ENCODE data around the gene SETD7.

Gene SETD7

GRCh38 chr4:139556724-139557555 is 921 bp upstream of the SETD7 start:
- Histone ChIP-seq H3K4me1 (ENCODE audit: control insufficient read depth, low read depth, low read length) (peaks cover 24% of the 10 kb centered on the region), H3K4me3 (ENCODE audit: low read length) (peak overlapping the region; percentile 79), H3K27me3 (ENCODE audit: control insufficient read depth, insufficient read depth, low read length) (peaks cover 80% of the 10 kb centered on the region), H3K27ac (ENCODE audit: low read length) (no peak overlapping the region), H3K36me3 (ENCODE audit: control insufficient read depth, low read depth, low read length) (no peaks in the 10 kb centered on the region), H3K9ac (ENCODE audit: low read length) (peak overlapping the region; percentile 59), H3K9me3 (ENCODE audit: control insufficient read depth, low read depth, low read length) (no peaks in the 10 kb centered on the region)

DNA sequence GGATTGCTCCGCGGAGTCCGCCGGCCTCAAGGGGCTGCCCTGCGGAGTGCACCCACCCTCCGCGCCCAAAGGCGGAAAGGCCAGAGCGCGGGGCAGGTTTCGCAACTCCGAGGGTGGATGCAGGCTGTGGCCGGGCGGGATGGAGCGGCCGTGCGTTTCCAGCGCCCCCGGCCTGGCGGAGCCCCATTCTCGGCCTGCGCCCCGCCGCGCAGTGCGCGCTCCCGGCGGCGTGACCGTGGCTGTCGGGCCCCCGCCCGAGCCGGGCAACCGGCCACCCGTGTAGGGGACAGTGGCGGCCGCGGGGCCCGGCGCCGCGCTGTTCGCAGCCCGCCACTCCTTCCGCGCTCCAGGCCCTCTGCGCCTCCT is 331 bp downstream of the SETD7 start:
- H3K27me3 ChIP-seq (ENCODE audit: control insufficient read depth, insufficient read depth, low read length), result peaks cover 79% of the 10 kb centered on the region
- H3K9me3 ChIP-seq (ENCODE audit: control insufficient read depth, low read depth, low read length), result no peaks in the 10 kb centered on the region
- H3K9ac ChIP-seq (ENCODE audit: low read length), result peak overlapping the region; percentile 59
- H3K4me3 ChIP-seq (ENCODE audit: low read length), result peak overlapping the region; percentile 79
- no peaks in the 10 kb centered on the region for H3K36me3 ChIP-seq (ENCODE audit: control insufficient read depth, low read depth, low read length)
- no peak overlapping the region for H3K27ac ChIP-seq (ENCODE audit: low read length)
- H3K4me1 ChIP-seq (ENCODE audit: control insufficient read depth, low read depth, low read length), result peaks cover 32% of the 10 kb centered on the region

DNA sequence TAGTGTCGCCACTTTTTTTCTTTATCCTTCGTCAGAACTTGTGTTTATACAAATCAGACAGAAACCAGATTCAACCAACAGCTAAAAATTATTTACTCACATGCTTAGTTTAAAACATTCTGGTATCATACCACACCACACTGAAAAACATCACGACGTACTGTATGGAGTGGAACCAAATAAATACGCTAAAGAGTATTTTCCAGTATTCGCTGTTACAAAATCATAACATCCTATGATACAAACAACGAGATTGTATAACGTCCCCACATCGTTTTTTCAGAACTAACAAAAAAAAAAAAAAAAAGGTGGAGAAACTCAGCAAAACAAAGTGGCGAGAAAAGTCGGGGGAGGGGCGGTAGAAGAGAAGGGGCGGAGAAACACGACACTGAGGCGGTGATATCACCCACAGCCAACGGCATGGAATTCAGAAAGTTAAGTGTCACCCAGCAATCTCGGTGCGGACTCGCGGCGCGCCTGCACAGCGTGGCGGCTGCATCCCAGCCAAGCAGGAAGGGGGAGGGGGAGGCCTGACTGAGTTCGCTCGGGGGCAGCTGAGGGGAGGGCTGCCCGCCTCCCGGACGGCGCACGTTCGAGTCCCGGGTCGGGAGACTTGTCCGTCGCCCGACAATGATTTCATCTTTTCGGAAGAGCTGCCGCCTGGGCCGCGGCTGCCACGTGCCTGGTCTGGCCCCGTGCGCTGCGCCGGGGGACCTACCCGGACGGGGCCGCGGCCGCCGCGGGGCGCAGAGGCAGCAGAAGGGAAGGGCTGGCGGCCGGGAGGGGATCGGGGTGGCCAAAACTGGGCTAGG is 920 bp downstream of the SETD7 start:
- Histone ChIP-seq H3K4me1 (ENCODE audit: control insufficient read depth, low read depth, low read length) (peaks cover 34% of the 10 kb centered on the region), H3K27me3 (ENCODE audit: control insufficient read depth, insufficient read depth, low read length) (peaks cover 74% of the 10 kb centered on the region), H3K27ac (ENCODE audit: low read length) (no peak overlapping the region), H3K9me3 (ENCODE audit: control insufficient read depth, low read depth, low read length) (no peaks in the 10 kb centered on the region), H3K9ac (ENCODE audit: low read length) (peak overlapping the region; percentile 59), H3K36me3 (ENCODE audit: control insufficient read depth, low read depth, low read length) (no peaks in the 10 kb centered on the region), H3K4me3 (ENCODE audit: low read length) (peak overlapping the region; percentile 79)

DNA sequence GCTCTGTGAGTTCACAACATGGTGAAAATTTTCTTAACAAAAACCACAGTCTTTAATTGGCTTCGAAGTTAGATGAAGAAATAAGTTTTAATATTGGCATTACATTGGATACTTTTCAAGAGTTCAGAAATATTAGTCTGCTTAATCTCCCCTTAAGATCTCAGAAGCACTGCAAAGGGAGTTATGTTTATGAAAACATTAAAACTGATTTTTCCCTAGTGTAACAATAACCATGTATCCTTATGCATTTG is 1.5 kb downstream of the SETD7 start:
- peak overlapping the region; percentile 79 for H3K4me3 ChIP-seq (ENCODE audit: low read length)

GRCh38 chr4:139553751-139554641 is 2.0 kb downstream of the SETD7 start:
- Histone ChIP-seq H3K4me1 (ENCODE audit: control insufficient read depth, low read depth, low read length) (peaks cover 36% of the 10 kb centered on the region), H3K27ac (ENCODE audit: low read length) (no peak overlapping the region), H3K9ac (ENCODE audit: low read length) (peak overlapping the region; percentile 59), H3K27me3 (ENCODE audit: control insufficient read depth, insufficient read depth, low read length) (peaks cover 62% of the 10 kb centered on the region), H3K4me3 (ENCODE audit: low read length) (peak overlapping the region; percentile 79), H3K36me3 (ENCODE audit: control insufficient read depth, low read depth, low read length) (no peaks in the 10 kb centered on the region), H3K9me3 (ENCODE audit: control insufficient read depth, low read depth, low read length) (no peaks in the 10 kb centered on the region)

More for the DNA sequence above, 1.5 kb downstream of the SETD7 start:
- H3K36me3 ChIP-seq (ENCODE audit: control insufficient read depth, low read depth, low read length), result no peaks in the 10 kb centered on the region
- no peak overlapping the region for H3K27ac ChIP-seq (ENCODE audit: low read length)
- peak overlapping the region; percentile 59 for H3K9ac ChIP-seq (ENCODE audit: low read length)
- no peaks in the 10 kb centered on the region for H3K9me3 ChIP-seq (ENCODE audit: control insufficient read depth, low read depth, low read length)
- H3K4me1 ChIP-seq (ENCODE audit: control insufficient read depth, low read depth, low read length), result peaks cover 36% of the 10 kb centered on the region
- peaks cover 68% of the 10 kb centered on the region for H3K27me3 ChIP-seq (ENCODE audit: control insufficient read depth, insufficient read depth, low read length)

GRCh38 chr4:139552517-139553307 is 3.3 kb downstream of the SETD7 start:
- Histone ChIP-seq H3K4me3 (ENCODE audit: low read length) (no peak overlapping the region), H3K9ac (ENCODE audit: low read length) (no peak overlapping the region)

GRCh38 chr4:139550724-139551429 is 5.1 kb downstream of the SETD7 start:
- Histone ChIP-seq H3K27me3 (ENCODE audit: control insufficient read depth, insufficient read depth, low read length) (peaks cover 31% of the 10 kb centered on the region), H3K9me3 (ENCODE audit: control insufficient read depth, low read depth, low read length) (no peaks in the 10 kb centered on the region), H3K9ac (ENCODE audit: low read length) (no peak overlapping the region), H3K36me3 (ENCODE audit: control insufficient read depth, low read depth, low read length) (no peaks in the 10 kb centered on the region), H3K4me1 (ENCODE audit: control insufficient read depth, low read depth, low read length) (peaks cover 29% of the 10 kb centered on the region), H3K4me3 (ENCODE audit: low read length) (no peak overlapping the region), H3K27ac (ENCODE audit: low read length) (no peak overlapping the region)

More at GRCh38 chr4:139552517-139553307, 3.3 kb downstream of the SETD7 start:
- Histone ChIP-seq H3K4me1 (ENCODE audit: control insufficient read depth, low read depth, low read length) (peaks cover 35% of the 10 kb centered on the region), H3K36me3 (ENCODE audit: control insufficient read depth, low read depth, low read length) (no peaks in the 10 kb centered on the region), H3K27me3 (ENCODE audit: control insufficient read depth, insufficient read depth, low read length) (peaks cover 50% of the 10 kb centered on the region), H3K9me3 (ENCODE audit: control insufficient read depth, low read depth, low read length) (no peaks in the 10 kb centered on the region), H3K27ac (ENCODE audit: low read length) (no peak overlapping the region)

GRCh38 chr4:139547979-139548378 is 8.0 kb downstream of the SETD7 start:
- H3K9me3 ChIP-seq (ENCODE audit: control insufficient read depth, low read depth, low read length), result no peaks in the 10 kb centered on the region
- peaks cover 4% of the 10 kb centered on the region for H3K27me3 ChIP-seq (ENCODE audit: control insufficient read depth, insufficient read depth, low read length)
- H3K4me1 ChIP-seq (ENCODE audit: control insufficient read depth, low read depth, low read length), result peaks cover 20% of the 10 kb centered on the region
- H3K27ac ChIP-seq (ENCODE audit: low read length), result no peak overlapping the region
- H3K36me3 ChIP-seq (ENCODE audit: control insufficient read depth, low read depth, low read length), result no peaks in the 10 kb centered on the region
- H3K4me3 ChIP-seq (ENCODE audit: low read length), result no peak overlapping the region
- H3K9ac ChIP-seq (ENCODE audit: low read length), result no peak overlapping the region

GRCh38 chr4:139540632-139541031 is 15.4 kb downstream of the SETD7 start:
- Histone ChIP-seq H3K9ac (ENCODE audit: low read length) (no peak overlapping the region), H3K27ac (ENCODE audit: low read length) (no peak overlapping the region), H3K27me3 (ENCODE audit: control insufficient read depth, insufficient read depth, low read length) (no peaks in the 10 kb centered on the region), H3K4me3 (ENCODE audit: low read length) (no peak overlapping the region), H3K36me3 (ENCODE audit: control insufficient read depth, low read depth, low read length) (no peaks in the 10 kb centered on the region), H3K9me3 (ENCODE audit: control insufficient read depth, low read depth, low read length) (no peaks in the 10 kb centered on the region), H3K4me1 (ENCODE audit: control insufficient read depth, low read depth, low read length) (peaks cover 5% of the 10 kb centered on the region)

DNA sequence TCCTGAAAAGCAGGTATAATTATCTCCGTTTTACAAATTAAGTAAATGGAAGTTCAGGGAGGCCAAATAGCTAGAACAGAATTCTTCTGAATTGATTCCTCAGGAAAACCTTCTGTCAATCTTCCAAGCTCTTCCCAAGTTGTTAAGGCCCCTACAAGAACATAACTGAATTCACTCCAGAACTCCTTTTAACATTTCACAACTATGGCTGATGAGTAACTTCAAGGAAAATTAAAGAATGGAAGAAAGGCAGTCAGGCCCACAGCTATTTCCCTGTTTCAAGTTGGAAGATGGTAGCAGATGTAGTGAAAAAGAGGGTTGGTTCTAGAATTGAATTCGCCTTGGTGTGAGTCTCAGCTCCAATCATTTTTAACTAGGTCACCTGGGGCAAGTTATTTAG is 15.9 kb downstream of the SETD7 start:
- Histone ChIP-seq H3K27me3 (ENCODE audit: control insufficient read depth, insufficient read depth, low read length) (no peaks in the 10 kb centered on the region), H3K4me3 (ENCODE audit: low read length) (no peak overlapping the region), H3K36me3 (ENCODE audit: control insufficient read depth, low read depth, low read length) (no peaks in the 10 kb centered on the region), H3K27ac (ENCODE audit: low read length) (no peak overlapping the region), H3K4me1 (ENCODE audit: control insufficient read depth, low read depth, low read length) (peaks cover 5% of the 10 kb centered on the region), H3K9me3 (ENCODE audit: control insufficient read depth, low read depth, low read length) (no peaks in the 10 kb centered on the region), H3K9ac (ENCODE audit: low read length) (no peak overlapping the region)

All from iPS-18a (cell line).